ELR (cell line): ENCODE results near the gene CA11.
"Not testable (repeated sequence)": the region's sequence is repeated elsewhere in the genome, so short reads cannot be mapped to it uniquely, and the experiment has no call there.

Experiments
- DNase-seq: peaks from one replicate; pipeline ENCODE4 v3.0.0-alpha.2; 2015; ENCODE audit warnings: low read depth

Gene CA11

DNA sequence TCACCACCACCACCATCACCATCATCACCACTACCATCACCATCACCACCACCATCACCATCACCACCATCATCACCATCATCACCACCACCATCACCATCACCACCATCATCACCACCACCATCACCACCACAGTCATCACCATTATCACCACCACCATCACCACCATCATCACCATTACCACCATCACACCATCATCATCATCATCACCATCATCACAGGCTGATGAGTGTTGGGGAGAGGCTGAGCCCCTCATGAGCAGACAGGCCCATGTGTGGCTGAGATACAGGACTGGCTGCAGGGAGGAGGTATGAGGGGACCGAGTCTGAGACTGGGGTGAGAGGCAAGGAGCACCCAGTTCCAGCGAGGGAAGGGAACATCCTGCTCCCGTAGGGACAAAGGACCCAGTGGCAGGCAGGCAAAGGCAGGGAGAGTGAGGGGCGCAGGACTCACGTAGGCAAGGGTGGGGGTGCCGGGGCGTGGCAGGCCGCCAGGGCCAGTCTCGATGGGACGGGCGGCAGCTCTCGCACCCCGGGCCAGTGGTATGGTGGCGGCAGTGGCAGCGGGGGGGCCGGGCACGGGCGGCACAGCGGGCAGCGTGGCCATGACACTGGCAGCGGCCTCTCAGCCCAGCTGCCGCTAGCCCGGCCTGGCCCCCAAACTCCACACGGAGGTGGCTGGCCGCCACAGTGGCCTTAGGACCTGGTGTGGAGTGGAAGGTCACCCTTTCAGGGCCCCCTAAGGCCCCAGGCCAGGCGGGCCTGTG lies 24.1 kb upstream of the CA11 start:
- no peak for DNase-seq

GRCh38 chr19:48668761-48669160 lies 22.8 kb upstream of the CA11 start:
- DNase-seq: no peak

DNA sequence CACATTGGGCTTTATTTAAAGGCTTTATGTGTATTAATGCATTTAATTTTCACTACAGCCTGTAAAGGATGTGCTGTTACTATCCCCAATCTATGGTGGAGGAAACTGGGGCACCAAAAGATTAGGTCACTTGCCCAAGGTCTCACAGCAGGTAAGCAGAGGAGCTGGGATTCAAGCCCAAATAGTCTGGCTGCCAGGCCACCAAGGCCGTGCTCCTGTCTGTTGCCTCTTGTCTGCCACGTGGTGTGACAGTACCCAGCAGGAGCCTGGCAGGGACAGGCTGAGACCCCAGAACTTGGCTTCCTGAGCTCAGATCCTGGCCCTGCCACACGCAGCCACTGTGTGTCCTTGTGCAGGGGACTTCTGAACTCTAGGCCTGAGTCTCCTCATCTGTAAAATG lies 22.3 kb upstream of the CA11 start:
- no peak for DNase-seq

GRCh38 chr19:48665786-48666185 lies 19.8 kb upstream of the CA11 start:
- DNase-seq: no peak

DNA sequence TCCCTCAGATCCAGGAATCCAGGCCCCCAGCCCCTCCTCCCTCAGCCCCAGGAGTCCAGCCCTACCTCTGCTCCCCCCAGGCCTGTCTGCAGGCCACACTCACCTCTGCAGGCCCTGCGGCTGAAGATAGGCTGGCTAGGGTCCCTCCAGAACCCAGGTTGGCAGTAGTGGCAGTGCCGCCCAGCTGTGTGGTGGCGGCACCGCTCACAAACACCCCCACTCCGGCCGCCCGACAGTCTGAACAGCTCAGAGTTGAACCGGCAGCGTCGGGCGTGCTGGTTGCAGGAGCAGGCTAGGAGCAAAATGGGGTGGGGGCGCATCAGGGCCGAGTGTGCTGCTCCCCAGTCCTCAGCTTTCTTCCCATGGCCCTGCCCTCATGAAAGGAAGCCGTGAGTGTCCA lies 18.5 kb upstream of the CA11 start:
- no peak for DNase-seq

GRCh38 chr19:48663667-48664066 lies 17.7 kb upstream of the CA11 start:
- DNase-seq: no peak

GRCh38 chr19:48661711-48662090 lies 15.7 kb upstream of the CA11 start:
- no peak for DNase-seq

- peak; percentile 91 for DNase-seq
These were observed 15.1 kb upstream of the CA11 start for GRCh38 chr19:48660852-48661710.

DNA sequence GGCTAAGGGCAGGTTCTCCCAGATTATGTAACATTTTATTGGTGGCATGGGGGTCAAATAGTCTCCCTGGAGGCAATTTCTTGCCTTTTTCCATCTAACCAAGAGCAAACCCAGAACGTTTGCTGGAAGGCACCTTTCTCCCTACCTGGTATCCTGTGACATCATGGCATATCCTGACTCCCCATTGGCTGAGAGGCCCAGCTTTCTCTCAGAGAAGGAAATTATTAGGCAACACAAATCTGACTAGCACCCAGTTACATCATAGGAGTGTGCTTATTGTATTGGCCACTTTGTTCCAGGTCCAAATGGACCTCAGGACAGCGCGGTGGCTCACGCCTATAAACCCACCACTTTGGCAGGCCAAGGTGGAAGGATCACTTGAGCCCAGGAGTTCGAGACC lies 13.8 kb upstream of the CA11 start:
- peak; percentile 26 for DNase-seq

- no peak for DNase-seq
These were observed 12.5 kb upstream of the CA11 start for GRCh38 chr19:48658483-48658882.

- not testable (repeated sequence) for DNase-seq
These were observed 11.8 kb upstream of the CA11 start for GRCh38 chr19:48657828-48658227.

DNA sequence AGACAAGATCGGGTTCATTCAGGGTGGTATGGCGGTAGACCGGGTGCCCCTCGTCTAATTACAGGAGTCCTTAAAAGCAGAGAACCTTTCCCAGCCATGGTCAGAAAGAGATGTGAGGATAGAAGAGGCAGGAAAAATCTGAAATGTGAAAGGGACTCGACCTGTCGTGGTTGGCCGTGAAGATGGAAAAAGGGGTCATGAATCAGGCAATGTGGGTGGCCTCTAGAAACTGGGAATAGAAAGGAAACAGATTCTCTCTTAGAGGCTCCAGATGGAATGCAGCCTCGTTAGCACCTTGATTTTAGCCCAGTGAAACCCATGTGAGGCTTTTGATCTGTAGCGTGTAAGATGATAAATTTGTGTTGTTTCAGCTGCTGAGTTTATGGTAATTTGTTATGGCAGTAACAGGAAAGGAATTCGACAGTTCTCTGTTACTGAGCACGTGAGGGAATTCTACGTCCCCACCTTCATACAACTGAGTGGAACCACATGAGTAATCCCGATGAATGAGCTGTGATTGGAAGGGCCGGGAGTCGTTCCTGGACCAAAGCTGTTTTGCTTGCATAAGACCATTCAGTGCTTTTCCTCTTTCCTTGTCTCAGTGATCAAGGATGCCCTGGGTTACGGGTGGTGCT lies 11.0 kb upstream of the CA11 start:
- DNase-seq: peak; percentile 94

DNA sequence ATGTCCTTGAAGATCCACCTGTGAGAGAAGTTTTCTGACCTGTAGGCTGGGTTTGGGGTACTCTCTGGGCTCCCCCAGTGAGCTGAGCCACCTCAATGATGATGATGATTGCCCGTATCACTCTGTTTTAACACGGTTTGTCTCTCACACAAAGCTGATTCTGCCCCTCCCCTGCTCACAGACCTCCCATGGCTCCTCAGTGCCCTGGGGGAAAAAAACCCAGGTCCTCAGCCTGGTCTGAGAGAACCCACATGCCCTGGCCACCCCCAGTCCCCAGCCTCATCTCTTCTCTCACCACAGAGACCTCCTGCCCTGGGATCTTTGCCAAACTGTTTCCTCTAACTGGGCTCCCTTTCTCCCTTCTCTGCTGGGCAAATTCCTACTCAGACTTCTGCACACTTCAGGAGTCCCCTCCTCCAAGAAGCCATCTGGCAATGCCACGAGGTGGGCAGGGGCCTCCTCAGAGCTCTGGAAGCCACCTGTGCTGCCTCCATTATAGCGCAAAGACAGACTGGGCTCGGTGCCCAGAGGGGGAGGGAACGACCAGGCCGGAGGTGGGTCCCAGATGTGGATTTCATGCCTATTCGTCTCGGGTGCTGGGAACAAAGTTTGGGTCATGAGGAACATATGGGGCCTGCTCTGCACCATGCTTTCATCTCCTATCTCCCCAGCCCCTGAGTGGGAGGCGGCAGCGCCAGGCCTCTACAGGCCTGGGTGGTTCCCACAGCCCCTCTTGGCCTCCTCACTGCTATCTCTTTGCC lies 8.5 kb upstream of the CA11 start:
- no peak for DNase-seq

DNA sequence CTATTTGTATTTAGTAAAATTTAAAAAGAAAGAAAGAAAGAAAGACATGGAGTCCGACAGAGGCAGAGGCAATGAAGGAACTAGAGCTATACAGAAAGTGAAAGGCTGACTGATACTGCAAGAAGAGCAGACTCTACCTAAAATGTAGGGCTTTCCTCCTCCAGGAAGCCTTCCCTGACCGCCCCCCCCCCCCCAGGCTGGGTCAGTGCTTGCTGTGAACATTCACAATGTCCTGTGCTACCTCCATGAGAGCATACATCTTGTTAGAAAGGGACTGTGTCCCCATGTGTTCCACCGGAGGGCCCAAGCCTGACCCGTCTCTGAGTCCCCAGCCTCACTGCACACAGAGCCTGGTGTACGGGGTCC lies 5.7 kb upstream of the CA11 start:
- no peak for DNase-seq

DNA sequence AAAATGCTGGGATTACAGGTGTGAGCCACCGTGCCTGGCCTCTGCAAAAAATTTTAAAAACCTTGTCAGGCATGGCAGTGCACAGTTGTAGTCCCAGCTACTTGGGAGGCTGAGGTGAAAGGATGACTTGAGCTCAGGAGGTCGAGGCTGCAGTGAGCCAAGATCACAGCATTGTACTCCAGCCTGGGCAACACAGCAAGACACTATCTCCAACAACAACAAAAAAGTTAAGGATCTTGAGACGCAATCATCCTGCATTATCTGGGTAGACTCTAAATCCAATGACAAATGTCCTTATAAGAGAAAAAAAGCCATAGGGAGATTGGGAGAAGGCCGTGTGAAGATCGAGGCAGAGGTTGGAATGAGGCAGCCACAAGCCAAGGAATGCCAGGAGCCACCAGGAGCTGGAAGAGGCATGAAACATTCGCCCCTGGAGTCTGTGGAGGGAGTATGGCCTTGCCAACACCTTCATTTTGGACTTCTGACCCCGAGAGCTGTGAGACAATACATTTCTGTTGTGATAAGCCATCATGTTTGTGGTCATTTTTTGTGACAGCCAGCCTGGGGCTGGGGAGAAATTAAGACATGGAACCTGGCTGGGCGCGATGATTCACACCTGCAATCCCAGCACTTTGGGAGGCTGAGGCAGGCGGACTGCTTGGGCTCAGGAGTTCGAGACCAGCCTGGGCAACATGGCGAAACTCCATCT lies 5.1 kb upstream of the CA11 start:
- no peak for DNase-seq

DNA sequence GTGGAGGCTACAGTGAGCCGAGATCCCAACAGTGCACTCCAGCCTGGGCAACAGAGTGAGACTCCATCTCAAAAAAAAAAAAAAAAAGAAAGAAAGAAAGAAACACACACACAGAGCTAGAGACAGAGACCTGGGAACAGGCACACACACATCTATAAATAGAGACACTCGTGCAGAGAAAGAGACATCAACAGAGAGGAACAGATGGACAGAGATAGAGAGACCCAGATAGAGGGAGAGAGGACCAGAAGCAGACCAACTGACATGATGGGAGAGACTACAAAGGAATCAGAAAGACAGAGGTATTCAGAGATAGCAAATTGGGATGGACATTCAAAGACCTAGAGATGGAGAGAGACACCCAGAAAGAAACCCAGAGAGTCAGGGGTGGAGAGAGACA lies 2.1 kb upstream of the CA11 start:
- no peak for DNase-seq

DNA sequence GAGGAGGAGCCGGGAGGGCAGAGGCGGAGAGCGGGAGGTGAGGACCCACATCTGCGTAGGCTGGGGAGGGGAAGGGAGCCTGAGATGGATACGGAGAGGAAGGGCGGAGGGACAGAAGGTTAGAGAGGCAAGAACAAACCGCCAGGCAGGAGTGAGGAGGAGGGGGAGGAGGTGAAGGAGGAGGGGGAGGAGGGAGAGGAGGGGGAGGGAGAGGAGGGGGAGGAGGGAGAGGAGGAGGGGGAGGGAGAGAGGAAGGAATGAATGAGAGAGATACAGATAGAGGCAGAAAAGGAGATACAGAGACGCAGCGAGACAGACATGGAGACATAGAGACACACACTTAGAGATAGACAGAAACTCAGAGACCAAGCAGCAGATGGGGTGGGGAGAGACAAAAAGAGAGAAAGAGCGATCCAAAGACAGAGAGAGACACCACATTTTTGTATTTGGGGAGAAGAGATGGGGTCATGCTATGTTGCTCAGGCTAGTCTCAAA lies 782 bp upstream of the CA11 start:
- DNase-seq: no peak

DNA sequence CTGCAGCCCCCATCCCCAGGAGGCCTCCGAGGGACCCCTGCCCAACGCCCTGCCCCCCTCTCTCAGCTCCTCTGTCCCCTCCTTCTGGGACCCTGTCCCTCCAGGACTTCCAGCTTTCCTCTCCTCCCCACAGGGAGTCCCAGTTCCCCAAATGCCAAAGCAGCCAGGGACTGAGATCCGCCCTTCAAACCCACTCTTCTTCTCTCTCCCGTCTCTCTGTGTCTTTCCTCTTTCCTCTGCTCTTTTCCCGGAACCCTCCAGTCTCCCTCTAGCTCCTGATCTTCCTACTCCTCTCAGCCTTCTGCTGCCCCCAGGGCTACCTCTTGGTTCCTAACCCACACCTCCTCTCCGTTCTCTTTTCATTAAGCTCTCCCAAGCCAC lies 377 bp downstream of the CA11 start:
- no peak for DNase-seq

DNA sequence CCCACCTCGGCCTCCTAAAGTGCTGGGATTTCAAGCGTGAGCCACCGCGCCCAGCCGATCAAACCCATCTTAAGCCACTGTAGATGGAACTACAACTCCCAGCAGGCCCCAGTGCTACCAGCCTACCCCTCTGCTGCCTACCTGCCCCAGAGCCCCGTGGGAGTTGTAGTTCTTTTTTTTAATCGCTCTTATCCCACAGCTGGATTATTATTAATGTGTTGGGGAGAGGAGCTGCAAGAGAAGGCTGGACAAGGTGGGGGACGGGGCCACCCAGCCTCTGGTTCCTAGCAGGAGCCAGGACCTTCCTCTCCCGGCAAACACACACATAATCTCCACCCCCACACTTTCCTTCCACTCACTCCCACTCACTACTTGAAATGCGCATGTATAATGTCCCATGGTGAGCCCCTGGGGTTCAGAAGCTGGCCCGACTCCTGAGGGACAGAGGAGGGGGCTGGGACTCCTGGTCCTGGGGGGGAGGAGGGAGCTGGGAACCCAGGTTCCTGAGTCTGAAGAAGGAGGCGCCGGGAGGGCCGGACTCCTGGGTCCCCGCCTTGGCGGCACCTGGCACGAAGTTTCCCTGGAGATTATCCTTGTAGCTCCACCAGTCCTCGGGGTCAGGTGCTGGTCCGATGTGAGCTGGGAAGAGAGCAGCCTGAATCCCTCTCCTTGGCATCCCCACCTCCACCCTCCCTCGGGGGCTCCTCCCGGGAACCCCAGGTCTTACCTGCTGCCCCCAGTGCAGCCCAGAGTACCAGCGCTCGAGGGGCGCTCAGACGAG lies 958 bp downstream of the CA11 start:
- DNase-seq: peak; percentile 75

- DNase-seq: no peak
These were observed 1.6 kb downstream of the CA11 start for GRCh38 chr19:48644355-48644754.

GRCh38 chr19:48642862-48643261 lies 3.1 kb downstream of the CA11 start:
- DNase-seq: no peak
